Effector memory CD4-positive, alpha-beta T cell (primary cell): ENCODE results near the gene HFE.
"Not testable (repeated sequence)": the region's sequence is repeated elsewhere in the genome, so short reads cannot be mapped to it uniquely, and the experiment has no call there.

ENCODE experiments used
- DNase-seq, 3 donors: peaks; one replicate each; pipeline ENCODE4 v3.0.0-alpha.2; 2020
- H3K27ac ChIP-seq: 2 replicates; pipeline ENCODE4 v1.7.0; 2013; ENCODE audit warnings: mild to moderate bottlenecking, low read length, moderate library complexity; ENCODE audit not compliant: insufficient read depth, poor library complexity, severe bottlenecking
- H3K27me3 ChIP-seq: replicated peaks from 2 replicates; pipeline ENCODE4 v1.7.0; 2013; ENCODE audit warnings: mild to moderate bottlenecking, low read length; ENCODE audit not compliant: insufficient read depth, control insufficient read depth, poor library complexity, severe bottlenecking
- H3K36me3 ChIP-seq: 2 replicates; pipeline ENCODE4 v1.7.0; 2013; ENCODE audit warnings: mild to moderate bottlenecking, low read length, moderate library complexity; ENCODE audit not compliant: control insufficient read depth, insufficient read depth
- H3K4me1 ChIP-seq: 2 replicates; pipeline ENCODE4 v1.7.0; 2013; ENCODE audit warnings: low read length, mild to moderate bottlenecking; ENCODE audit not compliant: control insufficient read depth, insufficient read depth, poor library complexity, severe bottlenecking
- H3K4me3 ChIP-seq: 2 replicates; pipeline ENCODE4 v1.7.0; 2013; ENCODE audit warnings: low read length, low read depth, mild to moderate bottlenecking; ENCODE audit not compliant: insufficient read depth, poor library complexity, severe bottlenecking
- H3K9me3 ChIP-seq: 2 replicates; pipeline ENCODE4 v1.7.0; 2013; ENCODE audit warnings: mild to moderate bottlenecking, low read length, moderate library complexity; ENCODE audit not compliant: control insufficient read depth

HFE gene

DNA sequence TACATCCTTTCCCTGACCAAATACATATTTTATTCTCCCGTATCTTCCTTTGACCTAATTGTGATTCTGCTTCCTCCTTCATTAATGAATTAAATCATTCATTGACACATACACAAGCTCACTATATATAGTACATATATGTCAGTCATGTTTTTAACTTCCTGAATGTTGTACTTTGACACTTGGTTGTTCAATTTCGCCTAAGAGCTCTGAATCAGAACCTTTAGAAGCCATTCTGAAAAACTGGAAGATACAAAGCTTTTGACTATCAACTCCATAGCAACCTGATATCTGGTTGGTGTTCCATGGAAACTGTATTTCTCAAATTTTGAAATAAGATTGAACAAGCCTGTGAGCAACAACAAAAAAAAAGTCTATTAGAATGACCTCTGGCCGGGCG, 27.3 kb upstream of the HFE start:
- Histone ChIP-seq H3K4me1 (no peaks in the 10 kb centered on the region), H3K9me3 (no peaks in the 10 kb centered on the region), H3K27me3 (no peaks in the 10 kb centered on the region), H3K4me3 (no peak overlapping the region), H3K36me3 (no peaks in the 10 kb centered on the region), H3K27ac (no peak overlapping the region)
- DNase-seq: no peak

DNA sequence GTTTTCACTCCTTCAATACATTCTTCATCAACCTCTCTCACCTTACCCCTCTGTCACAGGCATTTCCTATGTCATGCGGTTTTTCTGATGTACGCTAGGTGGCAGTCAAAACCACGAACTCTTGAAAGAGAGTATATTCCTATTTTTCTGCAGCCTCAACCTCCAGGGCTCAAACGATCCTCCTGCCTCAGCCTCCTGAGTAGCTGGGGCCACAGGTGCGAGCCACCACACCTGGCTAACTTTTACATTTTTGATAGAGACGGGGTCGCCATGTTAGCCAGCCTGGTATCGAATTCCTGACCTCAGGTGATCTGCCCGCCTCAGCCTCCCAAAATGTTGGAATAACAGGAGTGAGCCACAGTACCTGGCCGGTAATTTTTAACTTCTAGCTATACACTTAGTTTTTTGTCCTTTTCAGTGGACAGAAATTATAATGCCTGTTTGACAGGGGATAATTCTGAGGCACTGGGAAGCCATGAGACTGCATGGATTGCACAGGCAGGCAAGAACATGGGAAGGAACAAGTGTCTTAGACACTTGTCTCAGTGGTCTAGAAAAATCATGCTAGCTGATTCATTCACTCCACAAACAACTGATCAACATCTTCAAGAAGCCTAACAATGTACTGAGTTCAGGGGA, 22.5 kb upstream of the HFE start:
- Histone ChIP-seq H3K27ac (no peak overlapping the region), H3K27me3 (no peaks in the 10 kb centered on the region), H3K36me3 (no peaks in the 10 kb centered on the region), H3K9me3 (no peaks in the 10 kb centered on the region), H3K4me3 (no peak overlapping the region), H3K4me1 (no peaks in the 10 kb centered on the region)
- DNase-seq: peak in 1 of 3 donors; percentile 17

DNA sequence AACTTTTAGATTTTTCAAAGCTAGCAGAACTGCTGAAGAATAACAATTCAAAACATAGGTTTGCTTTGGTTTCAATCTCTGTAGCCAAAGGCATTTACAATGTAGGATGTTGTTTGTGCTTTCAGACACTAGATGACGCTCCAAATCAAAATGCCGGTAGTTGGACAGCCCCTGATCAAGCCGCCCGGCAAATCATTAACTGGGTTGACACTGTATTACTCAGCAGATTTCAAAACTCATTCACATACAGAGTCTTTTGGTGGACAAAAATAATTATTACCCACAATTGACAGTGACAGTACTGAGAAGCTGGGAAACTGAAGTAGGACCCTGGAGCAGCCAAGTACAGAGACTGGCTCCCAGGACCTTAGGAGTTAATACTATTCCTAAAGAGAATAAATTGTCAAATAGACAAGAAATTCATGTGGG, 21.3 kb upstream of the HFE start:
- no peak overlapping the region for H3K4me3 ChIP-seq
- H3K9me3 ChIP-seq: no peaks in the 10 kb centered on the region
- H3K36me3 ChIP-seq: no peaks in the 10 kb centered on the region
- no peak overlapping the region for H3K27ac ChIP-seq
- no peaks in the 10 kb centered on the region for H3K4me1 ChIP-seq
- H3K27me3 ChIP-seq: no peaks in the 10 kb centered on the region
- peak in 1 of 3 donors; percentile 45 for DNase-seq

DNA sequence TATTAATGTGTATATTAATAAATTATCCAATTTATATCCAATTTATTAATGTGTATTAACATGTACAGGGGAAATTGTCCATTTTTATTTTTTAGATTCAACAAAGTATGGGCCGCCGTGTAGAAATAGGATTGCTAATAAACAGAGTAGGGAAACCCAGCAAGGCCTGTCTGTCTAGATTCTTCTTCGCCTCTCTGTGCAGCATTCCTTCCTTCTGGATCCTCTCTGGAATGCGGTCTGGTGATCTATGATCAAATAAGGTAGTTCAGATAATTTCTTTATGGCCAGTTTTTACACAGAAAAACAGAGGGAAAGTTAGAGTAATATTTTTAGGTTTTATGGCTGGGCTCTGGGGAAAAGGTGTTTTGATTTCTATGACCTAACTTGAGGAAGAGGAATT, 19.9 kb upstream of the HFE start:
- Histone ChIP-seq H3K9me3 (no peaks in the 10 kb centered on the region), H3K36me3 (no peaks in the 10 kb centered on the region), H3K4me1 (no peaks in the 10 kb centered on the region), H3K4me3 (no peak overlapping the region), H3K27ac (no peak overlapping the region), H3K27me3 (no peaks in the 10 kb centered on the region)
- no peak for DNase-seq

DNA sequence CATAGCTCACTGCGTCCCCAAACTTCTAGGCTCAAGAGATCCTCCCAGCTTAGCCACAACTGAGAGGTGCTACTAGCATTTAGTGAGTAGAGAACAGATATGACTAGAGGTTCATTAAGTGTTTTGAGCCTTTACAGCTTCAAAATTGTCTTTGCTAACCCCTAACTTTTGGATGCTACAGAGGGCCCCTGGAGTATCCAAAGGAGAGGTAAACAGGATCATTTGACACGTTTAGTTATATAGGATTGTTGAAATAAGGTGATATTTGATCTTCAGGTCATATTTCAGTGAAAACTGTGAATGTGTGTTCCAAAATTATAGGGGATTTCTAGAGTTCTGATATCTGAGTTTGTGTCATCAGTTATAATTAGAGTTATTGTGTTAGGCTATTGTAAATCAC, 19.2 kb upstream of the HFE start:
- H3K9me3 ChIP-seq: no peaks in the 10 kb centered on the region
- H3K27me3 ChIP-seq: no peaks in the 10 kb centered on the region
- DNase-seq: no peak
- no peak overlapping the region for H3K27ac ChIP-seq
- no peak overlapping the region for H3K4me3 ChIP-seq
- no peaks in the 10 kb centered on the region for H3K4me1 ChIP-seq
- no peaks in the 10 kb centered on the region for H3K36me3 ChIP-seq

DNA sequence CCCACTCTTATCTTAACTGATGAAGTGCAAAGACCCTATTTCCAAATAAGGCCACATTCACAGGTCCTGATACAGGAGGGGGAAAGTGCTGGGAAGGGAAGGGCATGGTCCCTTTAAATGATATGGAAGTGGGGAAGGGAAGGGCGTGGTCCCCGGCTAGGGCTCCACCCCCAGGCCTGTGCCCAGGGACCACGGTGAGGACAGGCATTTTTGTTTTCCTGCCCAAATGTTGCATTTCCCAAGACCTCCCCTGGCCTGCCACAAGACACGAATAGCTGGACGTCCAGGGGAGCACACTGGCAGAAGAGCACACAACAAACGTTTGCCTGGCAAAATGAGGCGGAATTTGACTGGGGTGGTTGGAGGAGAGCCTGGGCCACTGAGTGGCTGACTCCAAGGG, 16.1 kb upstream of the HFE start:
- Histone ChIP-seq H3K27ac (no peak overlapping the region), H3K27me3 (no peaks in the 10 kb centered on the region), H3K4me1 (no peaks in the 10 kb centered on the region), H3K4me3 (no peak overlapping the region), H3K36me3 (no peaks in the 10 kb centered on the region), H3K9me3 (no peaks in the 10 kb centered on the region)
- DNase-seq: no peak

DNA sequence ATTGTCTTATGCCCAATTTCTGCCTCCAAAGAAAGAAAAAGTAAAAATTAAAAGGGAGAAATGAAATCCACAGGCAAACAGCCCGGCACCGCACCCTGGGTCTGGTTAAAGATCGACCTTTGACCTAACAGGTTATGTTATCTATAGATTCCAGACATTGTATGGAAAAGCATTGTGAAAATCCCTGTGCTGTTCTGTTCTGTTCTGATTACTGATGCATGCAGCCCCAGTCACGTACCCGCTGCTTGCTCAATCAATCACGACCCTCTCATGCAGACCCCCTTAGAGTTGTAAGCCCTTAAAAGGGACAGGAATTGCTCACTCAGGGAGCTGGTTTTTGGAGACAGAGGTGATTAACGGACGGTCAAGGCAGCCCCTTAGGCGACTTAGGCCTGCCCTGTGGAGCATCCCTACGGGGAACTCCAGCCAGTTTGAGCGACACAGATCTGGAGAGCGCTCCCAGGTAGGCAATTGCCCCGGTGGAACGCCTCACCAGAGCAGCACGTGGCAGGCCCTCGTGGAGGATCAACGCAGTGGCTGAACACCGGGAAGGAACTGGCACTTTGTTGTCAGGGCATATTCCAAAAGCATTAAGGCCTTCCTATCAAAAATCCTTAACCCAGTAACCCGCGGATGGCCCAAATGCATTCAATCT, 12.0 kb upstream of the HFE start:
- Histone ChIP-seq H3K4me3 (no peak overlapping the region), H3K27ac (no peak overlapping the region), H3K36me3 (no peaks in the 10 kb centered on the region), H3K4me1 (no peaks in the 10 kb centered on the region), H3K27me3 (no peaks in the 10 kb centered on the region), H3K9me3 (no peaks in the 10 kb centered on the region)
- DNase-seq: no peak

DNA sequence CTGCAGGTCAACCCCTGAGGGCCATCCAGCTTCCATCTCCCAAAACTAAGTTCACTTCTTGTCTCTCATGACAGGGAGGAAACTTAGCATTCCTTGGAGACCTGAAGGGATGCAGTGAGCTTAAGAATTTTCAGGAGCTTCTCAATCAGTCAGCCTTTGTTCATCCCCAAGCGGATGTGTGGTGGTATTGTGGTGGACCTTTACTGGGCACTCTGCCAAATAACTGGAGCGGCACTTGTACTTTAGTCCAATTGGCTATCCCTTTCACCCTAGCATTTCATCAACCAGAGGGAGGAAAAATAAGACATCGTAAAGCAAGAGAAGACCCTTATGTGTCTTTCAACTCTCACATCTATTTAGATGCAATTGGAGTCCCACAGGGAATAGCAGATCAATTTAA, 9.2 kb upstream of the HFE start:
- H3K36me3 ChIP-seq, DNase-seq, H3K27me3 ChIP-seq: not testable (repeated sequence)

DNA sequence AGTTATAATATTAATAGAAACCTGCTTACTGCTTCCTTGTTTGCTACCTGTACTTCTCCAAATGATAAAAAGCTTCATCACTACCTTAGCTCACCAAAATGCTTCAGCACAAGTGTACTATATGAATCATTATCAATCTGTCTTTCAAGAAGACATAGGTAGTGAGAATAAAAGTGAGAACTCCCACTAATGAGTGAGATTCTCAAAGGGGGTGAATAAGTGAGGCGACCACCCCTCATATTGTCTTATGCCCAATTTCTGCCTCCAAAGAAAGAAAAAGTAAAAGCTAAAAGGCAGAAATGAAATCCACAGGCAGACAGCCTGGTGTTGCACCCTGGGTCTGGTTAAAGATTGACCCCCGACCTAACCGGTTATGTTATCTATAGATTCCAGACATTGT, 6.1 kb upstream of the HFE start:
- H3K4me1 ChIP-seq, H3K27ac ChIP-seq, H3K9me3 ChIP-seq, H3K36me3 ChIP-seq, H3K4me3 ChIP-seq, H3K27me3 ChIP-seq, DNase-seq: not testable (repeated sequence)

More for the DNA sequence above, 9.2 kb upstream of the HFE start:
- H3K9me3 ChIP-seq, H3K27ac ChIP-seq, H3K4me1 ChIP-seq, H3K4me3 ChIP-seq: not testable (repeated sequence)

DNA sequence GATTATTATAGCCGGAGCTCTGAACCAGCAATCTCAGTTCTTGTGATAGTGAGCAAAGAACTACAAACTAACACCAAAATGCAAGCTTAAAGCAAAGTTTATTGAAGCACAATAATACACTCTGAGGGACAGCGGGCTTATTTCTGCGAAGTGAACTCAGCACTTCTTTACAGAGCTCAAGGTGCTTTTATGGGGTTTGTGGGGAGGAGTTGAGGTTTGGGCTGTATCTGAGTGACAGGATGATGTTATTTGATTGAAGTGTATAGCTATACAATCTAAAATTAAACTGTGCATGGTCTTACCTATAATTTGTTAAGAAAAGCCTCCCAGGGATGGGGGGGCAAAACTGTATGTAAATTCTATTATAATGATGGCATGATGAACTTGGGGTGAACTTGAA, 1.0 kb upstream of the HFE start:
- H3K4me3 ChIP-seq: no peak overlapping the region
- peak overlapping the region; percentile 57 for H3K27ac ChIP-seq
- no peaks in the 10 kb centered on the region for H3K9me3 ChIP-seq
- peaks cover 21% of the 10 kb centered on the region for H3K4me1 ChIP-seq
- peak in 2 of 3 donors; percentile 18 to 21 for DNase-seq
- H3K27me3 ChIP-seq: no peaks in the 10 kb centered on the region
- H3K36me3 ChIP-seq: no peaks in the 10 kb centered on the region
